HS-27A (cell line): ENCODE results near the gene GIMAP5.

Source experiments
- DNase-seq: peaks from one replicate; pipeline ENCODE4 v3.0.0-alpha.2; 2012; ENCODE audit warnings: low read depth, missing footprints

Gene GIMAP5

DNA sequence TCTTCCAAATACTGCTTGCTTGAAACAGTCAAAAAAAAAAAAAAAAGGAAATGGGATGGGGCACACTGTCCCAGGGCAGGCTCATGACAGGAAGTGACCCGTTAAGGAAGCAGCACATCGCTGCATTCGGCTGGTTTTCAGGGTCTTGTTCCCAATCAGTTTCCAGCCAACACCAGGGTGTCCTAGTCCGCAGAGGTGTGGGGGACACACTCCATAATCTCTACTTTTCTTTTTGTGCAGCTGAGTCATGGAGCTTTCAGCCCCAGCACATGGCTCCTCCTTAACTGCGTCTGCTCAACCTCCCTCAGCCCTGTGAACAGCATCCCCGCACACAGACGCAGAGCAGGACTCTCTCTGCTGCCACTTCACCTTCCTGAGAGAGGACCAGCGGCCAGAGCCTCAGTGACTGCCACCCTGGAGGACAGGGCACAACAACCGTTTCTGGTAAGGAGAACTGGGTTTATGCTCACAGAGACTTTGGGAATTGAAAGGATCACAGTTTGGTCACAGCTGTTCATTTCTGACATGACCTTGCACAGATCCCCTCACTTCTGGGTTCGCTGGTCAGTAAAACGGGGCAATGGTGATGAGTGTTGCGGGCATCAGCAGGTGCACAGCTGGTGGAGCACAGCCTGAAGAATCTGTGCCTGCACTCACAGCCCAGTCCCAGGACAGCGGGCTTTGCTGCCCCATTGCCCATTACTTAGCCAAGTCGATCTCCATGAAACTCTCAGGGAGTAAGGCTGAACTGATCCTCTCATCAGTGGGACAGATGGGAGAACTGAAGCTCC, at the start of gene GIMAP5:
Gene GIMAP5, plus strand, starts transcription at position 154 of the 791 bp plus-strand sequence. CDS start 3,467 bp downstream, outside the sequence.
- DNase-seq = no peak

DNA sequence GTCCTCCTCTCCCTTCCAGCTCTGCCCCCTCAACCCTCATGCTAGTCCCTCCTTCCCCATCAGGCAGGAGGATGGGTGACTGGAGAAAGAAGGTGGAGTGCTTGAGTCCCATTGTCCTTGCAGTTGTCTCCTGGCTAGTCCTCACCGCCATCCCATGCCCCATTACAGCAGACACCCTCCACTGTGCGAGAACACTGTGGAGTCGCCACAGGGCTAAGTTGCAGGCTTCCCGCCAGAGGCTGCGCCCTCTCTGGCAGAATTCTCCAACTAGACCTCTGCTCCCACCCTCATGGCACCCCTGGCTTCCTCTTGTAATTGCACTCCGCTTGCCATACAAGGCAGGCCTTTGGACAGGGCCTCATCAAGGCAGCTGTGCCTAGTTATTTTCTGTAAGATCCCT, 48.6 kb upstream of the GIMAP5 start:
- no peak for DNase-seq

DNA sequence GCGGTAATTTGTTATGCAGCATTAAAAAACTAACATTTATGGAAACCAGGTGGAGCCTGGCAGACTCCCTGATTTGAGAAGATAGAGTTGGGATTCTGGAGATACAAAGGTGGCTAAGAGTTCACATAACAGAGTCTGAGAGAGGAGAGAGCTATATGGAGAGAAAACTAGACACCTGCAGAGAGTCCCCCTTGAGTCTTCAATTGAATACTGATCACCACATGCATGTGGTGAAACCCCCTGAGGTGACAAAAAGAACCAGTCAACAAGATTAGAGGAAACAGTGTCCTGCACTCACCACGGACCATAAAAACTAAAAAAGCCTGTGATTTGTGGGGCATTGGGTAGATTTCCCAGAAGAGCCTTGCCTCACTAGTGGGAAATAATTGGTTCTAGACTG, 41.6 kb upstream of the GIMAP5 start:
- no peak for DNase-seq

DNA sequence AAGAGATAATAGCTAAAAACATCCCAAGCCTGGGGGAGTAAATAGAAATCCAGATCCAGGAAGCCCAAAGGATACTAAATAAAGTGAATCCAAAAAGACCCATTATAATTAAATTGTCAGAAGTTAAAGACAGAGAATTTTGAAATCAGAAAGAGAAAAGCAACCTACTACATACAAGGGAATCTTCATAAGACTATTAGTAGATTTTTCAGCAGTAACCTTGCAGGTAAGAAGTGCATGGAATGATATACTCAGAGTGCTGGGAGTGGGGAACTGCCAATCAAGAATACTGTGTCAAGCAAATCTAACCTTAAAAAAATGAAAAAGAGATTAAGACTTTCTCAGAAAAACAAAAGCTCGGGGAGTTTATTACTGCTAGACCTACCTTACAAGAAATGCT, 34.0 kb upstream of the GIMAP5 start:
- no peak for DNase-seq

DNA sequence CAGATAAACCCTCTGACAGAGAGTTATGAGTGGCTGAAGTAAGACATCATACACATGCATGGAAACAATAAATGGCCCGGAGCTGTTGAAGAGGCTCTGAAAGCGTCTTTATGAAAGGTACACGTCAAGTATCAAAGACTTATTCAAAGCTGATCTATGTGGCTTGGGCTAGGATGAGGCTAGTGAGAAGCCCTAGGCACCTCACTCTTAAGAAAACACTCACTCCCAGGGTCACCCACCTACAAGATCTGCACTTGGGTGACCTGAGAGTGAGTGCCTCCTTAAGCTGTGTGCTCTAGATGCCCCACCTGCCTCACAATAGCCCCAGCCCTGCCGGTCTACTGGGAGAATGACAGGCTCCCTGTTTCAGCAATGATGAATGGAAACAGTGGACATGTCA, 21.9 kb upstream of the GIMAP5 start:
- no peak for DNase-seq

DNA sequence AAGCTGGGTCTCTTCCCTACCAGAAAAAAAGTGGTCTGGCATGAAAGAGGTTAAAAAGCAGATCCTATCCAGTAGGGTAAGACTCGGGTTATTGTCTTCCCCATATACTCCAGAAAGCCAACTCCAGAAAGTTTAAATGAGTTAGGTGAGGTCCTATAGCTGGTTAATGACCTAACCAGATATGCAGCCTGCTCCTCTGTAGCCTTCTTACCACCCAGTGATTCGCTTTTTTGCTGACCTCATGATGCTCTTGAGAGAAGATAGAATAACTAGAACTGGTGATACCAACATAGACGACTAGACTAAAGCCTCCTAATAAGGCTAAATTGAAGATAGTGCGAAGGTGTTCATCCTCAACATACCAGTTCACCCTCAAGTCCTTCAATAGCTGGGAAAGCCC, 21.5 kb upstream of the GIMAP5 start:
- DNase-seq = no peak

DNA sequence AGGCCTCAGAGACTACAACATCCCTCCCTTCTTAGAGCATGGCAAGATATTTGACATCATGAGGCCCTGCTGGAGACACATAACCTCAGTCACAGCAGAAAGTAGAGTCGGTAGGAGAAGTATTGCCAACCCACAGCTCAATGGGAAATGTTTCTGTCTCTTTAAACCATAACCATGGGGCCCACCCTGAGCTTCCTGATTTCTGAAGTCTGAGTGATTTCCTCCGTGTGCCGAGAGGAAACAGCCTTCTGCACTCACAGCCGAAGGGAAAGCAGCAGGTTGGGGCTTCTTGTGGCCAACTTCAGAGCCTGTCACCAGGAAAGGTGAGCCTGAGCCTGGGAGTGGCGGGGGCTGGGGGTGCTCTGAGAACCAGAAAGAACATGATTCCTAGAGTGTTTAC, 20.9 kb upstream of the GIMAP5 start, which contains the start of gene GIMAP1:
Gene GIMAP1, plus strand, starts transcription at position 246 of the 400 bp plus-strand sequence. CDS start 2,435 bp downstream, outside the sequence.
- DNase-seq = no peak

DNA sequence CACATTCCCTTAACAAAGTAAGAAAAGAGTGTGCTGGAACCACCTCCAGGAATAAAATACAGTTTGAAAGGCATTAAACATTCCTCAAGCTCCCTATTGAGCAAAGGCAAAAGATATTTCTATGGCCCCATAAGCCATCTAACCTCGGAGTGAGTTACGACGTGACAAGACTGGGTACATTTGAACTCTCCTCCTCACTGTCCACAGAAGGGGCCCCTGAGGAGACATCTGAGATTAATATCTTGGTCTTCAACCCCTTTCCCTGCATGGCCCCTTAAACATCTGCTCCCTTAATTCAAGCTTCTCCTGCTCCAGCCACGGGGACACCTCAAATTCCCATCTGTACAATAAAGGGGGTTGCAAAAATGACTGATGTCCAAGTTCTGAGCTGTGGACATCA, 20.3 kb upstream of the GIMAP5 start:
- DNase-seq = no peak

DNA sequence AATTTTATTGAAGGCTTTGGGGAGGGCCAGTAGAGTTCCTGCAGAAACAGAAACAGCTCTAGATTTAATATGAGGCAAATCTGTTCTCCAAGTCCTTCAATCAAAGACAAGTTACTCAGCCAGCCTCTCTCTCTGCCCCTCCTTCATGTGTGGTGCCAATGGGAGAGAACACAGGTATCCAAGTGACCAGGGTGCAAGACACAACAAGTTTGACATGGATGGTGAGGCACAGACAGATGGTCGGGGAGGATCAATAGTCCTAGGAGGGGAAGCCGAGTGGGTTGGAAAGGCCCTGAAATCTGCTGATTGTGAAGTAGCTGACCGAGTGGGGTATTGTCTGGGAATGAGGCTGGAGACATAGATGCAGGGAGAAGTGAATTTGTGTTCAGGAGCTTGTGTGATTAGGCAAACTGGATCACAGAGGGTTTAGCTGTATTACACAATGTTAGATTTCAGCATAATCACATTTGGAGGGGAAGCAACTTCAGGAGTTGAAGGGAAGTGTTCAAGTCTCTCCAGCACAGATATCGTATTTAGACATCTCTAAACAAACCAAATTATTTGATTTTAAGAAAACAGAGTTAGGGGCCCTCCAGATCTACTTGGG, 19.3 kb upstream of the GIMAP5 start:
- DNase-seq = no peak

DNA sequence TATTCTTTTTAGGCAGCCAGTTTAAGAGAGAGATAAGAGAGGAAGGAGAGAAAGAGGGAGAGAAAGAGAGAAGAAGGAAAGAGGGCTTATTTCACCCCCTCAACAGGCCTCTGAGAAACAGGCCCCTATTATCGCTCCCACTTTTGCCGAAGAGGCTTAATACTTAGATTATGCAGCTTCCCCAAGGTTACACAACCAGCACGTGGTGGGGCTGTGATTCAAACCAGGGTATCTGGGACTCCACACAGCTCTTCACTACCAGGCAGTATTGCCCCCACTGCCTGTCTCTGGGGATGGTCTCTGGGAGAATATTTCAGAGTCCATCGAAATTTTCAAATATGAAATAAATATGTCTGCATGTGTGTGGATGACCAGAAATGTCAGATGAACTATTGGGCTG, 17.8 kb upstream of the GIMAP5 start:
- no peak for DNase-seq

DNA sequence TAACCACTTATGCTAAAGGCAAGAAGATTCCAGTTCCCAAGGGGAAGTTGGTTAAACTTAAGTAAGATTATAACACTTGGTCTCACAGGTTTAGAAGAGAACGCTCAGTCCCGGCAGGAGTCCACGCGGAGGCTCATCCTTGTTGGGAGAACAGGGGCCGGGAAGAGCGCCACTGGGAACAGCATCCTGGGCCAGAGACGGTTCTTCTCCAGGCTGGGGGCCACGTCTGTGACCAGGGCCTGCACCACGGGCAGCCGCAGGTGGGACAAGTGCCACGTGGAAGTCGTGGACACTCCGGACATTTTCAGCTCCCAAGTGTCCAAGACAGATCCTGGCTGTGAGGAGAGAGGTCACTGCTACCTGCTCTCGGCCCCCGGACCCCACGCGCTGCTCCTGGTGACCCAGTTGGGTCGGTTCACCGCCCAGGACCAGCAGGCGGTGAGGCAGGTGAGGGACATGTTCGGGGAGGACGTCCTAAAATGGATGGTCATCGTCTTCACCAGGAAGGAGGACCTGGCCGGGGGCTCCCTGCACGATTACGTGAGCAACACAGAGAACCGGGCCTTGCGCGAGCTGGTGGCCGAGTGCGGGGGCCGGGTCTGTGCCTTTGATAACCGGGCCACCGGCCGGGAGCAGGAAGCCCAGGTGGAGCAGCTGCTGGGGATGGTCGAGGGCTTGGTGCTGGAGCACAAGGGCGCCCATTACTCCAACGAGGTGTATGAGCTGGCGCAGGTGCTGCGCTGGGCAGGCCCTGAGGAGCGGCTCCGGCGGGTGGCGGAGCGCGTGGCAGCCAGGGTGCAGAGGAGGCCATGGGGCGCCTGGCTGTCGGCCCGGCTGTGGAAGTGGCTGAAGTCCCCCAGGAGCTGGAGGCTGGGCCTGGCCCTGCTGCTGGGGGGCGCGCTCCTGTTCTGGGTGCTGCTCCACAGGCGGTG, 17.0 kb upstream of the GIMAP5 start:
- no peak for DNase-seq

DNA sequence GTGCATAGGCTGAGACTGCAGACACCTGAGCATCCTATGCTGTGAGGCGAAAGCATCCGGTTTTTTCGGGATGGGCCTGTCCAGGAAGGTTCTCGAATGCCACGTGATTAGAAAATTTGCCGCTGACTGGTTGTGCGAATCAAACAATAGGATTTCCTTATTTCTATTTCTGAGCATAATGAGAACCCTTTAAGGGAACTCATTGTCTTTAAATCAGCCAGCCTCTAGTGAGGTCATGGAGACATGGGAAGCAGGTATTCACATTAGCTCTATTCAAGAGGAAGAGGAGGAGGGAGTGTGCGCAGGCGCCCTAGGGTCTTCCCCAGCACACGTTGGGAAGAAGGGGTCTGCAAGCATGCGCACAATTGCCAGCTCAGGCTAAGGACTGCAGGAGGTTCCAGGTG, 15.2 kb upstream of the GIMAP5 start:
- DNase-seq = no peak

DNA sequence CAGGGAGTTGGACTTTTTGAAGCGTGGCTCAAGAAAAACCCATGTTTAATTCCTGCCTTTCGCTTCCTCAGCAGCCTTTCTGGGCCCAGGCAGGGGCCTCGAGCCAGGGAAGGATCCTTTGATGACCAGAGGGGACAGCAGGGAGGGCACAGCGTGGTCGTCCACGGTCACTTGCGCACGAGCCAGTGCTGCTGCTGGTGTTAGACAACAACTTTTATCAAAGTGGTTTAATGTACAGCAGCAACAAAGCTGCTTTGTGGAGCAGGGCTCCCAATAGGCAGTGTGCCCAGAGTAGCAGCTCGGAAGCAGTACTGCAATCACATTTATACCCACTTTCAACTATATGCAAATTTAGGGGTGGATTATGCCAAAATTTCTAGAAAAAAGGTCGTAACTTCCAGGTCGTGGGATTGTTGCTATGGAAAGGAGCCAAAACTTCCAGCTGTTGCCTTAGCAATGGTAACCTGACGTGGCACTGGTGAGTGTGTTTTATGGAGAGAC, 14.7 kb upstream of the GIMAP5 start:
- DNase-seq = no peak

DNA sequence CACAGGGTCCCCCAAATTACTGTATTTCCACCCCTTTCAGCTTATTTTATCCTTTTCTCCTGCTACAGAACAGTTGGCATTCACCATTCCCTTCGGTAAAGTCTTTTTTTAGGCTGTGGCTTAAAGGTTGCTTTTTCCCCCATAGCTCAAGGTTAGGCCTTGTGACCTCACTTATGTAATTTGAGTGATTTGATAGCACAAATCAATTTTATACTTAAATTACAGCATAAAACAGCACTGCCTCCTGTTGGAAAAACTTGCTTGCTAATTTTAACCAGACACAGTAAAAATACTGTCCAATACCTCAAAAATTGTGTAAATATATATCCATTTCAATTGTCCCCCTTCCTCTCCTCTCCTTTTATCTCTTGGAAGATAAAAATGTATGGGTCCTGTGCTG, 13.8 kb upstream of the GIMAP5 start:
- no peak for DNase-seq

DNA sequence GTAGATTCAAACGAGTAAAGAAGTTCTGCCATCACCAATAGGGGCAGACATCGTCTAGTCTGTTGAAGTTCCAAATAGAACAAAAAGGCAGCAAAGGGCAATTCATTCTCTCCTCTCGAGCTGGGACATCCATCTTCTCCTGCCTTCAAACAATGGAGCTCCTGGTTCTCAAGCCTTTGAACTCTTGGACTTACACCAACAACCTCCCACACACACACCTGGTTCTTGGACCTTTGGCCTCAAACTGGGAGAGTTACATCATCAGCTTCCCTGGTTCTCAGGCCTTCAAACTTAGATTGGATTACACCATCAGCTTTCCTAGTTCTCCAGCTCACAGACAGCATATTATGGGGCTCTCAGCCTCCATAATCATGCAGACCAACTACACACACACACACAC, 9.8 kb upstream of the GIMAP5 start:
- no peak for DNase-seq

DNA sequence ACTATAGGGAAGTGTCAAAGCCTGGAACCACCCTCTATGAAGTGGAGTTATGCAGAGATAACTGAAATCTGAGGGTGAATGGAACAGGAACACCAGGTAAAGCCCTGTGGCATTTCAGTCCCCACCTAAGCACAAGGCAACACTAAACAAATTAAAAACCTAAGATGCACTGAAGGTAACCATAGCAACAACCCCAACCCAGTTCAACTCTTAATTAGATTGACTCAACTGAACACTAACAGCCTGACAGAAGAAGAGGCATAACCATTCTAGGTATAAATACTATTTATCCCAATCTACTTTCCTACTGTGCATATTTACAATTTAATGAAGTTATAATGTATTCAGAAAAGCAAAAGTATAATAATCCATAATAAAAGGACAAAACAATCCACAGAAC, 9.2 kb upstream of the GIMAP5 start:
- DNase-seq = no peak

DNA sequence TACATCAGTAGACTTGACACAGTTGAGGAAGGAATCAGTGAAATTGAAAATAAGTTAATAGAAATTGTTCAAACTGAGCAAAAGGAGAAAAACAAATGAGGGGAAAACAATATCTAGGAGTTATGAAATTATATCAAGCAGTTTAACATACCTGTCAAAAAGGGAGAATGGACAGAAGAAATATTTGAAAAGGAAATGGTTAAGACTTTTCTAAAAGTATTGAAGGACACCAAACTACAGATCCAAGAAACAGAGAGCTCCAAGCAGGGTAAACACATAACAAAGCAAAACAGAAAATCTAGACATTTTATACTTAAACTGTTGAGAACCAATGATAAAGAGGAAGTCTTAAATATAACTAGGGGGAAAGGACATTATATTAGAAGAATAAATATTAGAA, 8.6 kb upstream of the GIMAP5 start:
- DNase-seq = no peak

DNA sequence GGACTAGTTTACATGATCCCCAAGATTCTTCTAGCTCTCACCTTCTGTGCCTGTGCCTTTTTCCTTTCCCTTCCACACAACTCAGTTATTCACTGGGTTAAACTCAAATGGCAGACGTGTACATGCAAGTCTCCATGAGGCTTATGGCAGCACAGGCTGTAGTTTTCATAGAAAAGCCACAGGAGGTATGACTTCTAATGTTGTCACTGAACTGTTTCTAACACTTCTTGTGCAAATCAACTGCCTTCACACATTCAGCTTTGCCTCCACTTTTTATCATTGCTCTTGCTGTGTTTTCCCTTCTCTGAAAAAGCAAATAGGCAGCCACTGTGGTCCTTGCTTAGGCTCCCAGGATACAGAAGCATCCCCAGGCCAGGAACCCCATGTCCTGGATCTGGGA, 5.3 kb upstream of the GIMAP5 start:
- DNase-seq = no peak

DNA sequence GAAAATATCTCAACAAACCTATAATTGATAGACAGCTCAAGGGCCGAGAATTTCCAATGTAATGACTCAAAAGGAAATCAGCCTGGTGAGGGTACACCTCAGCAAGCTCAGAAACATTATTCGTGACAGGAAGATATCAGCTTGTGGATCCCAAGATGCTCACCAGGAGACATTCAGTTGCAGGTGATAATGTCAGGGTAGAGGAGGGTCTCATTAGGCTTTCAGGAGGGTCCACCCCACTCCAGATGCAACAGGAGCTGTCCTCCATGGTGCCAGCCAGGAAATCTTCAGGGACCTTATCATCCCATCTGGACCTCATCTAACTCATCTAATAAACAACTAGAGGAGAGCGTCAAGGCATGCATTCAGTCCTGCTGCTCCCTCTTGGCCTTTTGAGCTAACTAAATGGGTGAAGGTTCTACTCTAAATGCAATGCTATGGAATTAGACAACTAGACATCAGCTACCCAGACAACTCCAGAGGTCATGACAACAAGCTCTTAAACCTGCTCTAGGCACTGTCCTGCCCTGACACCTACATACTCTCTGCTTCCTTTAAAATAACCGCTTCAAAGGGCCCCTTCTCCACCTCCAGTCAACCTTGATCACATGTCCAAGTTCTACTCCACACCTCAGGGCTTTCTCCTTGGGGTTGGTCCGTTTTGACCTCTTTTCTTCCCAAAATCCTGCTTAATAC, 4.3 kb upstream of the GIMAP5 start:
- no peak for DNase-seq

DNA sequence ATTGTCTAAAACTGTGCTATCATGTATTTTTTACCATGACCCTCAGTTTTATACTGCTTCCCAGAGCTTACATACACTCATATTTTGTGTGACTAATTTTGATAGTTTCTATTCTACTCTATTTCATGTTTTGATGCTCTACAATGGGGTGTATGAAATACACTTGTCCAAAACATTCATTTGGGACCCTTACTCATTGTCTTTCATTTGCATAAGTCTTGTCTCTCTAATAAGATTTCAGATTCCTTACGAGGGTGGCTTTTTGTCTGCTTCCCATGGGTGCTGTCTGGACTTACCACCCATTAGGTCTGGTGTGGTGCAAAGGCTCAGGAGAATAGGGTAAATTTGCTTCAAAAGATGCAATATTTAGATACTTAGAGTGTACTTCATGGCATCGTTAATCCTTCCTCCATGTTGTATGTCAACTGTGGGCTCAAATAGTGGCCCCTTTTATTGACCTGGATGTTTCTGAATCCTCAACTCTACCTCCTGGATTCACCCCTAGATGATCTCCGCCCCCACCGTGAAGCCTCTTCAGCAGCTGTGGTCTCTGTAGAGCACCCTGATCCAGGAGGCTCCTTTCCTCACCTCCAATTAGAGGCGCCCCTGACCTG, 3.6 kb upstream of the GIMAP5 start:
- no peak for DNase-seq

DNA sequence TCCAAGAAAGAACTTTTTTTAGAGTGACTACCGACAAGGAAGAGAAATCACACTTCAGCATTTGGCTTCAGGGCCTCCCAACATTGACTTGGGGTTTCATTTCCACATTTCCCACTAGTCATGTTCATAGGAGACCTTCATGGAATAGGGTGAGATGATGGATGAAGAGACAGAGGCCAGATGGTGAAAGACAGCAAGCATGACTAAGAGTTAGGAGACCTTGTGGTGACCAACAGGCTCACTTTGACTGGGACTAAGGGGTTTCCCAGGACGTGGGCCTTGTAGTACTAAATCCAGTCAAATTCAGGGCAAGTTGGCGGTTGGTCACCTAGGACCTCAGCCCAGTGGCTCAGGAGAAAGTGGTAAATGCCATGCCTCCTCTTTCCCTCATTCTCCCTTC, 3.0 kb upstream of the GIMAP5 start:
- no peak for DNase-seq
